ENCODE results near the gene DNM3. TPM values are rescaled to one million over a fixed set of nuclear protein-coding genes. Genes with fewer than 3 reads are reported as not detected.
A peak's percentile ranks its signal among the peaks of the same experiment; 100 is the strongest.

DNM3 gene
- polyA plus RNA-seq, 4 donors: 0.67 to 1.2 (median 0.99) TPM; not detected in 1

DNA sequence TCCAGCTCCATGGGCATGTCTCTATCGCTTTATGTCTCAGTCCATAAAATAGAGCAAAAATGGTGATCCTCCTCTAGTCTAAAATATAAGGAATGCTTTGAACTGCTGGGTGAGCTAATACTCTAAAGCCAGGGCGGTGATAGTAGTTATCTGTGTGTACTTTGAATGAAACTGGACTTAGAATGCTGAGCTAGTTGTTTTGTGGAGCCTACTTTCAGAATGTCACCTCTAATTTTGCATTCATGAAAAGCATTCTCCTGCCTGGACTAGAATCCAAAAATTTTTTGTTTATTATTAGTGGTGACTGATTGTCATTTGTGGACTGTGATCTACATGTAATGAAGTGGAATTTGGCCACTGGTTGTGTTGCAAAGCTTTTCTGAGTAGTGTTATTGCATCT, 337.6 kb downstream of the DNM3 start:
- FAIRE-seq (no peak), DNase-seq (peak; percentile 46 to 64)
- H3K9me3 ChIP-seq (ENCODE audit: control insufficient read depth in 2 of 2, insufficient read depth in 1 of 2, low read depth in 1 of 2, low read length in 1 of 2): no peaks in the 10 kb centered on the region
- no peaks in the 10 kb centered on the region for H3K36me3 ChIP-seq (ENCODE audit: control insufficient read depth in 3 of 3, insufficient read depth in 2 of 3, low read depth in 1 of 3, low read length in 3 of 3)
- H3K27me3 ChIP-seq (ENCODE audit: control insufficient read depth in 3 of 3, insufficient read depth in 3 of 3, low read length in 3 of 3): no peaks in the 10 kb centered on the region
- H3K4me3 ChIP-seq (ENCODE audit: low read depth in 1 of 3, low read length in 3 of 3): no peak overlapping the region
- WGBS, 3 donors: 55 to 79% (median 66%) methylated on average over 2 of the region's 2 CpGs
- peaks cover 0 to 44% (median 7%) of the 10 kb centered on the region in 3 donors for H3K4me1 ChIP-seq (ENCODE audit: control insufficient read depth in 3 of 3, insufficient read depth in 2 of 3, low read depth in 1 of 3, low read length in 2 of 3)
- H3K27ac ChIP-seq (ENCODE audit: low read depth in 1 of 3, low read length in 2 of 3): peak overlapping the region in 1 of 3 donors; percentile 46

DNA sequence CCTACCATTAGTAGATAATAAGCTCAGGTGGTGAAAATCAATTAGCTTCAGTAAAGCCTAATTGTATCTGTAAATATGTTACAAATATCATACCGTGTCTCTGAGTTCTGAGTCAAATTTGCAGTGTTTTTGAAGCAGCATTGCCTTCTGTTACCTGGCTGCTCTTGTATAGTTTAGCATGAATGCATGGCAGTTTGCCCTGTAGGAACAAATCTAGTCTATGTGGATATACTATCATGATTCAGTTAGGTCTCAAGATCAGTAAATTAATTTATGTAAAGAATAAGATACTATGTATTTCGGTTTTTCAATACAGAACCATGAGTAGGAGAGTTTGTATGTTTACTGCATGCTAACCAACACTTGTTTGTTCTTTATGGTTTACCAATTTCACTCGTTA, 338.6 kb downstream of the DNM3 start:
- DNase-seq (peak in 1 of 2 donors; percentile 31), FAIRE-seq (no peak)
- Histone ChIP-seq H3K27ac (ENCODE audit: low read depth in 1 of 3, low read length in 2 of 3) (peak overlapping the region in 1 of 3 donors; percentile 67), H3K4me3 (ENCODE audit: low read depth in 1 of 3, low read length in 3 of 3) (no peak overlapping the region), H3K36me3 (ENCODE audit: control insufficient read depth in 3 of 3, insufficient read depth in 2 of 3, low read depth in 1 of 3, low read length in 3 of 3) (no peaks in the 10 kb centered on the region), H3K27me3 (ENCODE audit: control insufficient read depth in 3 of 3, insufficient read depth in 3 of 3, low read length in 3 of 3) (no peaks in the 10 kb centered on the region), H3K9me3 (ENCODE audit: control insufficient read depth in 2 of 2, insufficient read depth in 1 of 2, low read depth in 1 of 2, low read length in 1 of 2) (no peaks in the 10 kb centered on the region), H3K4me1 (ENCODE audit: control insufficient read depth in 3 of 3, insufficient read depth in 2 of 3, low read depth in 1 of 3, low read length in 2 of 3) (peaks cover 0 to 44% (median 9%) of the 10 kb centered on the region in 3 donors)
- 32 to 54% (median 49%) methylated on average over 3 of the region's 3 CpGs for WGBS, 3 donors

DNA sequence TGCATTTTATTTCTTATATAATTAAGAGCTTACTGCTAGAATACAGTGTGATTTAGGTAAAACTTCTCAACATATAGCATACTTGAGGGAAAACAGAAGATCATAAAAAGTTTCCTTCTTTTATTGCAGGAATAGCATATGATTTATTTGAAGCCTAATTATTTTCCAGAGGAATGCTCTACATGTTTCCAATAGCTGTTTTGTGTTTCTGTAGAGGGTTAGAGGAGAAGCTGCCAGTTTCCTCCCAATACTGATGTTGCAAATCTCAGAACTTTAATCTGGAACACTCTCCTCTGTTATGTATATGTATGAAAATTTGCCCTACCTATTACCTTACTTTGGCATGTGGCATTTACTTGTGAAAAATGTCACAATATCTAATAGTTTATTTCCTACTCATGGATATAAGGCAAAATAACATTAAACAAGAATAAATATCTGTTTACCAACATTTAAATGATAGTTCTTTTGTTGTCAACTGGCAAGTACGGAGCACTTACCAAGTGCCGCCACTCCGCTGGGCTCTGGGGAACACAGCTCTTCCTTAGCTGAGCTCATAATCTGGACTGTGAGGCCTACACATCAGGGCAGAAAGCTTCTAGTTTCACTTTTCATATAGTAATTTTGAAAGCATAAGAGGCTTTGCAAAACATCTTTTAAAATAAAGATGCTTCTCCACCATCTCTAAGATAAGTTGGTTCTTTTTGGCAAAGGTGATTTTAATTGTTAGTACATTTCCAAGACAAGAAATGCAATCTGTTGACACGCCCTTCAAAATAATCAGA, 339.4 kb downstream of the DNM3 start:
- H3K27ac ChIP-seq (ENCODE audit: low read depth in 1 of 3, low read length in 2 of 3): peak overlapping the region; percentile 67 to 94 (median 84)
- no peaks in the 10 kb centered on the region for H3K27me3 ChIP-seq (ENCODE audit: control insufficient read depth in 3 of 3, insufficient read depth in 3 of 3, low read length in 3 of 3)
- DNase-seq (peak; percentile 70), FAIRE-seq (peak; percentile 49)
- peaks cover 0 to 44% (median 10%) of the 10 kb centered on the region in 3 donors for H3K4me1 ChIP-seq (ENCODE audit: control insufficient read depth in 3 of 3, insufficient read depth in 2 of 3, low read depth in 1 of 3, low read length in 2 of 3)
- no peak overlapping the region for H3K4me3 ChIP-seq (ENCODE audit: low read depth in 1 of 3, low read length in 3 of 3)
- no peaks in the 10 kb centered on the region for H3K36me3 ChIP-seq (ENCODE audit: control insufficient read depth in 3 of 3, insufficient read depth in 2 of 3, low read depth in 1 of 3, low read length in 3 of 3)
- 7 to 21% (median 12%) methylated on average over 4 of the region's 4 CpGs for WGBS, 3 donors
- no peaks in the 10 kb centered on the region for H3K9me3 ChIP-seq (ENCODE audit: control insufficient read depth in 2 of 2, insufficient read depth in 1 of 2, low read depth in 1 of 2, low read length in 1 of 2)

DNA sequence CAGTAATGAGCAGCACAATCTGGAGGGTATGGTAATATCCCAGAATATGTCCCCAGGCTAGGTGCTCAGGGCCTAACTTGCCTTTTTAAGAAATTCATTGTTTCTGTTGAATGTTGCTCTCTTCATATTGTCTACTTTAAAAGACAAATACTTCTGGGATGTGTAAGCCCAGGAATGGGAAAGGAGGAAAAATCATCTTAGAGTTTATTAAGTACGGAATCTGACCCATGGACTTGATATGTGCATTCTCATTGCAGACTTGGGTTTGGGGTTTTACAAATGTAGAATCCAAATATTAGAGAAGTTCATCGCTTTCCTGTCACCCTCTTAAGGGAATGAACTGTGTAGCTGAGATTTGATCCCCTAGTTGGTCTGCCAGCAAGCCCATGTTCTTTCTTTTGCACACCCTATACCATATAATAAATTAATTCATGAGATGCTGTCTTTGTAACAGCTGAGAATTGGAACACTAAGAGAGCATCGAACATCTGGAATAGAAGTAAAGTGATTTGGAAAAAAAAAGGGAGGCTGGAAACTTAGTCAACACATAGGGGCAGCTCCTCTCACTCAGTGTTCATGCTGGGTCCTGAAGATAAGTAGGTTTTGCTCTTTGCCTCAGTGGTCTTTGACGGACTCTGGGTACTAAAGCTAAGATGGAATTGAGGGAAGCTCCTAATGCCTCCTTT, 343.4 kb downstream of the DNM3 start:
- no peaks in the 10 kb centered on the region for H3K36me3 ChIP-seq (ENCODE audit: control insufficient read depth in 3 of 3, insufficient read depth in 2 of 3, low read depth in 1 of 3, low read length in 3 of 3)
- no peaks in the 10 kb centered on the region for H3K27me3 ChIP-seq (ENCODE audit: control insufficient read depth in 3 of 3, insufficient read depth in 3 of 3, low read length in 3 of 3)
- WGBS, 3 donors: 85 to 96% (median 90%) methylated on average over 4 of the region's 4 CpGs
- no peaks in the 10 kb centered on the region for H3K9me3 ChIP-seq (ENCODE audit: control insufficient read depth in 2 of 2, insufficient read depth in 1 of 2, low read depth in 1 of 2, low read length in 1 of 2)
- DNase-seq (no peak), FAIRE-seq (no peak)
- H3K4me3 ChIP-seq (ENCODE audit: low read depth in 1 of 3, low read length in 3 of 3): no peak overlapping the region
- H3K27ac ChIP-seq (ENCODE audit: low read depth in 1 of 3, low read length in 2 of 3): peak overlapping the region in 2 of 3 donors; percentile 34 to 75
- peaks cover 0 to 29% (median 5%) of the 10 kb centered on the region in 3 donors for H3K4me1 ChIP-seq (ENCODE audit: control insufficient read depth in 3 of 3, insufficient read depth in 2 of 3, low read depth in 1 of 3, low read length in 2 of 3)

DNA sequence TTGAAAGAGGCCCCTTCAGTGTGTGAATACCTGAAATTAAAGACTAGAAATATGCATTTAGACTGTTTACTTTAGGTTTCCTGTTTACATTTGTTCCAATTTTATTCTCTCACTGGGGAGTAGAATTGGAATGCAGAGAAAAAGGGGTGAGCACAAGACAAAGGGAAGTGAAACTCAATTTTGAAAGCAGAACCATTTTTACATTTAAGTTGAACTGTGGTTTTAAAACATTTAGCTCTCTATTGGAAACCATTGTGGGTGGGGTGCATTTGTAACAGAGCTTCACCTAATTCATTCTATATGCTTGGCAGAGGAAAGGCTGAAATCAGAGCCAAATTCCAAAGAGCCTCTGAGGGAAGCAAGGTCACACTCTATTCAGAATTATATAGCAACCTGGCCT, 343.9 kb downstream of the DNM3 start:
- peak overlapping the region in 2 of 3 donors; percentile 34 to 75 for H3K27ac ChIP-seq (ENCODE audit: low read depth in 1 of 3, low read length in 2 of 3)
- no peaks in the 10 kb centered on the region for H3K27me3 ChIP-seq (ENCODE audit: control insufficient read depth in 3 of 3, insufficient read depth in 3 of 3, low read length in 3 of 3)
- FAIRE-seq: no peak
- H3K36me3 ChIP-seq (ENCODE audit: control insufficient read depth in 3 of 3, insufficient read depth in 2 of 3, low read depth in 1 of 3, low read length in 3 of 3): no peaks in the 10 kb centered on the region
- DNase-seq: no peak
- no peak overlapping the region for H3K4me3 ChIP-seq (ENCODE audit: low read depth in 1 of 3, low read length in 3 of 3)
- peaks cover 0 to 23% (median 2%) of the 10 kb centered on the region in 3 donors for H3K4me1 ChIP-seq (ENCODE audit: control insufficient read depth in 3 of 3, insufficient read depth in 2 of 3, low read depth in 1 of 3, low read length in 2 of 3)
- H3K9me3 ChIP-seq (ENCODE audit: control insufficient read depth in 2 of 2, insufficient read depth in 1 of 2, low read depth in 1 of 2, low read length in 1 of 2): no peaks in the 10 kb centered on the region

DNA sequence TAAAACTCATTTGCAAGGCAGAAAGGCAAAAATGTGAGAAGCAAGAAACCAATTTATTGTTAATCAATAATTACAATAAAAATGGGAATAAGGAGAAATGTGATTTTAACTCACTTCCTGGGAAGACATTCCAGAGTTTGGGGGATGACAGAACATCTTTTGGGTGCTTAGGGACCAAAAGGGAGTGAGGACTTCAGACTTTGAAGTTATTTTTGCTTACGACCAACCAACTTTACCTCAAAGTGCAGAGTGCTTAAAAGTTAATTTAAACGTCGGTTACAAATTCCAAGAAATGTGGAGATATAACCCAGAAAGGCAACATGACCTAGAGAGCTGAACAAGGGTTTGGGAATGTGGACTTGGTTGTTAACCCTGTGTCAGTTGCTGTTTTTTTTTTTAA, 344.7 kb downstream of the DNM3 start:
- DNase-seq: no peak
- 68 to 93% (median 88%) methylated on average over 3 of the region's 3 CpGs for WGBS, 3 donors
- Histone ChIP-seq H3K9me3 (ENCODE audit: control insufficient read depth in 2 of 2, insufficient read depth in 1 of 2, low read depth in 1 of 2, low read length in 1 of 2) (no peaks in the 10 kb centered on the region), H3K4me1 (ENCODE audit: control insufficient read depth in 3 of 3, insufficient read depth in 2 of 3, low read depth in 1 of 3, low read length in 2 of 3) (peaks cover 0 to 16% (median 2%) of the 10 kb centered on the region in 3 donors), H3K4me3 (ENCODE audit: low read depth in 1 of 3, low read length in 3 of 3) (no peak overlapping the region), H3K27me3 (ENCODE audit: control insufficient read depth in 3 of 3, insufficient read depth in 3 of 3, low read length in 3 of 3) (no peaks in the 10 kb centered on the region), H3K27ac (ENCODE audit: low read depth in 1 of 3, low read length in 2 of 3) (no peak overlapping the region), H3K36me3 (ENCODE audit: control insufficient read depth in 3 of 3, insufficient read depth in 2 of 3, low read depth in 1 of 3, low read length in 3 of 3) (no peaks in the 10 kb centered on the region)
- no peak for FAIRE-seq

DNA sequence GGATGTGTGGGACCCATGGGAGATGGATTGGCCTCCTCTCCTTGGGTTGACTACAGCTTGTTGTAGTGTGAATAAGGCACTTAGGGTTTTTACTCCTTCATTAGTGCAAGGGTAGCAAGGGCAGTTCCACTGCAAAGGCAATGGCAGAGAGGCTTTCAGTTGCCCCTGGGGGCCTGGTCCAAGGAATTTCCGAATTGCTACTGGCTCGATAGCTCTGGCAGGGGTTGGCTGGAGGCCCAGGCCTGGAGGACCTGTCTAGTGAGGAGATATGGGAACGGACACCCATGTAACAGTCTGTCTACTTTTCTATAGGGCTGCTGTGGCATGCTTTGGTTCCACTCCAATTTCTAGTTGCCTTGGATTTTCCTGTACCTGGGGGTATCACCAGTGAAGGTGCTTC, 360.3 kb downstream of the DNM3 start:
- no peak for FAIRE-seq

DNA sequence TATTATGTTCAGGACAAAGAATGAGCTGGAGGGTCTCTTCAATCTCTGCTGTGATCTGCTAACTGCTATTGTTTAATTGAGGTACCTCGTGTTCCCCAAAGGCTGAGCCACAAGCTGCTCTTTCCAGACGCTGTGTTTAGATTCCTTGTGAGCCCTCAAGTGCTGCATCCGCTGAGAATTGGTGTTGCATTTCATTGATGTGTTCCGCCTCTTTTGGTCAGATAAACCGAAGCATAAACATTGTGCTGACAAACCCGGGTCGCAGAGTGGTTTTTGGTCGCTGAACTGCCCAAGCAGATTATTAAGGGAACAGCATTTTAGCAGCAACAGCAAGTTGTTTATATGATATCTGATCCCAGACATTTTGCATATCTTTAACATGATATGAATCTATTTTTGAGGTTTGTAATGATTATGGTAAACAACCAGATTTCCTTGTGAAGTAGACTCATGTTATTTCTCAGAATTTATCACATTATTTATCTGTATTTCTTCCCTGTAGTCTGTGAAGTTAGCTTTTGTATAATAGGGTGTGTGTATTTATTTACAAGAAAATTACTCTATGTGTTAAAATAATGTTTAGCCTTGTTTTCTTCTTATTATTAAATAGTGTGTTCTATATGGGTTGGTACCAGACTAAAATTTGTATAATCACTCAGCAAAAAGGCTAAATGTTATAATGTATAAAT, 362.0 kb downstream of the DNM3 start:
- FAIRE-seq: peak; percentile 10
- H3K4me1 ChIP-seq (ENCODE audit: control insufficient read depth in 3 of 3, insufficient read depth in 2 of 3, low read depth in 1 of 3, low read length in 2 of 3): no peaks in the 10 kb centered on the region
- H3K9me3 ChIP-seq (ENCODE audit: control insufficient read depth in 2 of 2, insufficient read depth in 1 of 2, low read depth in 1 of 2, low read length in 1 of 2): peaks cover 0 to under 1% of the 10 kb centered on the region in 2 donors
- 63 to 88% (median 85%) methylated on average over 8 of the region's 8 CpGs for WGBS, 3 donors
- peak in 1 of 2 donors; percentile 14 for DNase-seq
- H3K36me3 ChIP-seq (ENCODE audit: control insufficient read depth in 3 of 3, insufficient read depth in 2 of 3, low read depth in 1 of 3, low read length in 3 of 3): no peaks in the 10 kb centered on the region
- H3K27ac ChIP-seq (ENCODE audit: low read depth in 1 of 3, low read length in 2 of 3): no peak overlapping the region
- no peaks in the 10 kb centered on the region for H3K27me3 ChIP-seq (ENCODE audit: control insufficient read depth in 3 of 3, insufficient read depth in 3 of 3, low read length in 3 of 3)
- no peak overlapping the region for H3K4me3 ChIP-seq (ENCODE audit: low read depth in 1 of 3, low read length in 3 of 3)

More for the DNA sequence above, 360.3 kb downstream of the DNM3 start:
- DNase-seq: no peak
- Histone ChIP-seq H3K4me1 (ENCODE audit: control insufficient read depth in 3 of 3, insufficient read depth in 2 of 3, low read depth in 1 of 3, low read length in 2 of 3) (no peaks in the 10 kb centered on the region), H3K9me3 (ENCODE audit: control insufficient read depth in 2 of 2, insufficient read depth in 1 of 2, low read depth in 1 of 2, low read length in 1 of 2) (peaks cover 0 to 1% of the 10 kb centered on the region in 2 donors), H3K4me3 (ENCODE audit: low read depth in 1 of 3, low read length in 3 of 3) (no peak overlapping the region), H3K36me3 (ENCODE audit: control insufficient read depth in 3 of 3, insufficient read depth in 2 of 3, low read depth in 1 of 3, low read length in 3 of 3) (no peaks in the 10 kb centered on the region), H3K27me3 (ENCODE audit: control insufficient read depth in 3 of 3, insufficient read depth in 3 of 3, low read length in 3 of 3) (no peaks in the 10 kb centered on the region), H3K27ac (ENCODE audit: low read depth in 1 of 3, low read length in 2 of 3) (no peak overlapping the region)
- WGBS, 3 donors: 64 to 95% (median 72%) methylated on average over 3 of the region's 3 CpGs
